ENCODE results near the gene MOV10L1. TPM values are rescaled to one million over a fixed set of nuclear protein-coding genes. Genes with fewer than 3 reads are reported as not detected.

Gene MOV10L1
- total and polyA plus RNA-seq, 2 donors (not counting 1 experiment from before 2014, with no cell fraction given) = 0.03 to 0.83 TPM

DNA sequence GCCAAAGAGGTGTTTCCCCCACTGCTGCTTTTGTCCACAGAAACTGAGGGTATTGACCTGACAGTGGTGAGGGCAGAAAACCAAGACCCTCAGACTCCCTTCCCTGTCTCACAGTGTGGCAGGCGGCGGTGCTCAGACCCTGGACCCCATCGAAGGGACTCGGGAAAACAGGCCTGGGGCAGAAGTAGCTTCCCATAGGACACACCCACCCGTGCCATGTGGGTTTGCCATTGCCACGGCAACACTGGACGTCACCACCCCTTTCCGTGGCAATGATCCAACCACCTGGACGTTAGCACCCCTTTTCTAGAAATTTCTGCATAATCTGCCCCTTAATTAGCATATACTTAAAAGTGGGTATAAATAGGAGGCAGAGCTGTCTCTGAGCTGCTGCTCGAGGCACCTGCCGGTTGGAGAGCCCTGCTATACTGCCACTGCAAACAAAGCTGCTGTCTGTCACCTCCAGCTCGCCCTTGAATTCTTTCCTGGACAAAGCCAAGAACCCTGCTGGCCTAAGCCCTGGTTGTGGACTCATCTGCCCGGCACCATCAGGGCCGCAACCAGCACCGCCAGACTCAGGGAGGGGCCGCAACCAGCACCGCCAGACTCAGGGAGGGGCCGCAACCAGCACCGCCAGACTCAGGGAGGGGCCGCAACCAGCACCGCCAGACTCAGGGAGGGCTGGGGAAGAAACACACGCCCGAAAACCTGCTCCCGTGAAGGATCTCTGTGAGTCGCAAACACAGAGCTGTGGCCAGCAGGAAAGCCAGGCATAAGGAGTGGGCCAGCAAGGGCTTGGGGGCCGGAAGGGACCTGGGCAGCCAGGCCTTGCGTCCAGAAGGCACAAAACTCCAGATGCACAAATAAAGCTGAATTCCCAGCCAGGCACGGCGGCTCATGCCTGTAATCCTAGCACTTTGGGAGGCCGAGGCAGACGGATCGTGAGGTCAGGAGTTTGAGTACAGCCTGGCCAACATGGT, 15.0 kb upstream of the MOV10L1 start:
- H3K36me3 ChIP-seq (ENCODE audit: control insufficient read depth, insufficient read depth, low read length) = no peaks in the 10 kb centered on the region

DNA sequence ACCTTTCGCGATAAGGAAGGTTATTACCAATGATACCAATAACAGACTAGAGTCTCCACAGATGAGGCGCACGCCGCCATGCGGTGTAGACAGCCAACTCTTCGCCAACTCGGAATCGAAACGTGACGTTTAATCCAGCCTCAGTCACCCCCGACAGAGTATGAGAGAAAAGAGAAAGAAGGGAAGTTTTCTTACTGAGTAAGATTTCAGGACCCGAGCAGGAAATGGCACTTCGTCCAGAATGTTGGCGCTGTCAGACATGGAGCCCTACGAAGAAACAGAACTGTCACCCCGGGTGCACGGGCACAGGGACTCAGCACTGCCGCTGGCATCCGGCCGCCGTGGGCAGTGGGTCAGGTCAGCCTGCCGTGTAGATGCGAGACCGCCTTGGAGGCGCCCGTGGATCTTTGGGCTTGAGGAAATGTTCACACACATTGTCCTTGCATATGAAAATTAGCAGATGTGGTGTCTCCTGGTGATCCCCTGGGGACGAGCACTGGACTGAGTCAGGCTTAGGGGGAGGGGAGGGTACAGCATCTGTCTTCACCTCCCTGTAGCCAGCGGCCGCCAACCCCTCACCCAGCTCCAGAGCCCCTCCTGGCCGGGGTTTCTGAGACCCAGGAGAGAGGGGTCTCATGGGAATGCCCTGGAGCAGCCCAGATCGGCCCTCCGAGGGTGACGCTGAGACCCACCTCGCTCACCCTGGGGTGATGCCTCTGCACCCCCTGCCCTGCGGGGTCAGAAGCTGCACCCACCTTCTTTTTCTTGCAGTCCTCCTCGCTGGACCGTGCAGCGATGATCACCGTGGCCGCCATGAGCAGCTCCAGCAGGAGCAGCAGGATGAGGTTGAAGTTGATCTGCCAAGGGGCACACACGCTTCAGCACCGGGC, 12.9 kb upstream of the MOV10L1 start:
- Histone ChIP-seq H3K79me2 (ENCODE audit: control insufficient read depth, insufficient read depth, low read length) (no peaks in the 10 kb centered on the region), H3K36me3 (ENCODE audit: control insufficient read depth, insufficient read depth, low read length) (no peaks in the 10 kb centered on the region), H3K9ac (ENCODE audit: insufficient read depth, low read length) (no peak overlapping the region), H3K4me2 (ENCODE audit: extremely low read depth, insufficient read depth, low read length) (no peak overlapping the region), H4K20me1 (ENCODE audit: control insufficient read depth, extremely low read depth, insufficient read depth, low read length) (no peaks in the 10 kb centered on the region), H3K9me3 (ENCODE audit: control insufficient read depth, insufficient read depth, low read depth, low read length) (no peaks in the 10 kb centered on the region), H2AFZ (ENCODE audit: low read length) (no peak overlapping the region), H3K4me3 (replicated peaks in 1 of 4; ENCODE audit: control extremely low read depth in 1 of 4, insufficient read depth in 1 of 4, low read depth in 3 of 4, low read length in 4 of 4) (no peak overlapping the region), H3K27ac (ENCODE audit: insufficient read depth, low read length) (no peak overlapping the region), H3K27me3 (ENCODE audit: control insufficient read depth, insufficient read depth, low read length) (no peaks in the 10 kb centered on the region), H3K4me1 (ENCODE audit: control insufficient read depth, extremely low read depth, insufficient read depth, low read length) (no peaks in the 10 kb centered on the region)
- TF ChIP-seq CTCF (conservative IDR thresholded peaks at IDR 0.05 in 1 of 2, IDR thresholded peaks at IDR 0.05 in 1 of 2; ENCODE audit: low read depth in 1 of 2, low read length in 2 of 2) = no peak
- no peak for TF ChIP-seq EZH2 (IDR thresholded peaks at IDR 0.05; ENCODE audit: low read length, missing control alignments)
- DNase-seq (ENCODE audit: low read depth in 2 of 2) = no peak

More for the DNA sequence above, 15.0 kb upstream of the MOV10L1 start:
- Histone ChIP-seq H2AFZ (ENCODE audit: low read length) (no peak overlapping the region), H3K9ac (ENCODE audit: insufficient read depth, low read length) (no peak overlapping the region), H3K4me3 (replicated peaks in 1 of 4; ENCODE audit: control extremely low read depth in 1 of 4, insufficient read depth in 1 of 4, low read depth in 3 of 4, low read length in 4 of 4) (no peak overlapping the region), H3K4me1 (ENCODE audit: control insufficient read depth, extremely low read depth, insufficient read depth, low read length) (no peaks in the 10 kb centered on the region), H3K4me2 (ENCODE audit: extremely low read depth, insufficient read depth, low read length) (no peak overlapping the region), H3K27ac (ENCODE audit: insufficient read depth, low read length) (no peak overlapping the region), H3K79me2 (ENCODE audit: control insufficient read depth, insufficient read depth, low read length) (no peaks in the 10 kb centered on the region), H3K27me3 (ENCODE audit: control insufficient read depth, insufficient read depth, low read length) (no peaks in the 10 kb centered on the region), H3K9me3 (ENCODE audit: control insufficient read depth, insufficient read depth, low read depth, low read length) (no peaks in the 10 kb centered on the region), H4K20me1 (ENCODE audit: control insufficient read depth, extremely low read depth, insufficient read depth, low read length) (no peaks in the 10 kb centered on the region)
- no peak for TF ChIP-seq CTCF (conservative IDR thresholded peaks at IDR 0.05 in 1 of 2, IDR thresholded peaks at IDR 0.05 in 1 of 2; ENCODE audit: low read depth in 1 of 2, low read length in 2 of 2)
- TF ChIP-seq EZH2 (IDR thresholded peaks at IDR 0.05; ENCODE audit: low read length, missing control alignments) = no peak
- no peak for DNase-seq (ENCODE audit: low read depth in 2 of 2)

DNA sequence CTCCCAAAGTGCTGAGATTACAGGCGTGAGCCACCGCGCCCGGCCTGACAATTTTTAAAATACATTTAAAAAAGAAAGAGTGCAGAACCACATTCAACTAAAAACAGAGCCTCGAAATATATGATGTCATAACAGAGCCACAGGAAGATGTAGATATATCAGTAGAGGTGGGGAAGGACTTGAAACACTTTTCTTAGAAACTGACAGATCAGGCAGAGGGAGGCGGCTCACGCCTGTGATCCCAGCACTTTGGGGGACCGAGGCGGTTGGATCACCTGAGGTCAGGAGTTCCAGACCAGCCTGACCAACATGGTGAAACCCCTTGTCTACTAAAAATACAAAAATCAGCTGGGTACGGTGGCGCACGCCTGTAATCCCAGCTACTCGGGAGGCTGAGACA, 11.6 kb upstream of the MOV10L1 start:
- Histone ChIP-seq H3K27me3 (ENCODE audit: control insufficient read depth, insufficient read depth, low read length) (no peaks in the 10 kb centered on the region), H3K79me2 (ENCODE audit: control insufficient read depth, insufficient read depth, low read length) (no peaks in the 10 kb centered on the region), H3K4me3 (replicated peaks in 1 of 4; ENCODE audit: control extremely low read depth in 1 of 4, insufficient read depth in 1 of 4, low read depth in 3 of 4, low read length in 4 of 4) (no peak overlapping the region), H2AFZ (ENCODE audit: low read length) (no peak overlapping the region), H3K9me3 (ENCODE audit: control insufficient read depth, insufficient read depth, low read depth, low read length) (no peaks in the 10 kb centered on the region), H4K20me1 (ENCODE audit: control insufficient read depth, extremely low read depth, insufficient read depth, low read length) (no peaks in the 10 kb centered on the region), H3K4me2 (ENCODE audit: extremely low read depth, insufficient read depth, low read length) (no peak overlapping the region), H3K27ac (ENCODE audit: insufficient read depth, low read length) (no peak overlapping the region), H3K36me3 (ENCODE audit: control insufficient read depth, insufficient read depth, low read length) (no peaks in the 10 kb centered on the region), H3K9ac (ENCODE audit: insufficient read depth, low read length) (no peak overlapping the region), H3K4me1 (ENCODE audit: control insufficient read depth, extremely low read depth, insufficient read depth, low read length) (no peaks in the 10 kb centered on the region)
- TF ChIP-seq CTCF (conservative IDR thresholded peaks at IDR 0.05 in 1 of 2, IDR thresholded peaks at IDR 0.05 in 1 of 2; ENCODE audit: low read depth in 1 of 2, low read length in 2 of 2) = no peak
- TF ChIP-seq EZH2 (IDR thresholded peaks at IDR 0.05; ENCODE audit: low read length, missing control alignments) = no peak
- no peak for DNase-seq (ENCODE audit: low read depth in 2 of 2)

All from fibroblast of lung (primary cell).